22Rv1 (cell line): Measurements from ENCODE around the gene LOXL4.

Experiments used
- ZFX ChIP-seq: fragments of 450-650 bp; IDR thresholded peaks from 2 replicates; pipeline ENCODE4 v1.6.1; 2017; ENCODE audit warnings: antibody characterized with exemption, borderline replicate concordance
- TF ChIP-seq, protein P1 (sequence below): fragments of 450-650 bp; IDR thresholded peaks from 2 replicates; pipeline ENCODE4 v1.5.1; 2017; ENCODE audit warnings: mild to moderate bottlenecking

DNA sequence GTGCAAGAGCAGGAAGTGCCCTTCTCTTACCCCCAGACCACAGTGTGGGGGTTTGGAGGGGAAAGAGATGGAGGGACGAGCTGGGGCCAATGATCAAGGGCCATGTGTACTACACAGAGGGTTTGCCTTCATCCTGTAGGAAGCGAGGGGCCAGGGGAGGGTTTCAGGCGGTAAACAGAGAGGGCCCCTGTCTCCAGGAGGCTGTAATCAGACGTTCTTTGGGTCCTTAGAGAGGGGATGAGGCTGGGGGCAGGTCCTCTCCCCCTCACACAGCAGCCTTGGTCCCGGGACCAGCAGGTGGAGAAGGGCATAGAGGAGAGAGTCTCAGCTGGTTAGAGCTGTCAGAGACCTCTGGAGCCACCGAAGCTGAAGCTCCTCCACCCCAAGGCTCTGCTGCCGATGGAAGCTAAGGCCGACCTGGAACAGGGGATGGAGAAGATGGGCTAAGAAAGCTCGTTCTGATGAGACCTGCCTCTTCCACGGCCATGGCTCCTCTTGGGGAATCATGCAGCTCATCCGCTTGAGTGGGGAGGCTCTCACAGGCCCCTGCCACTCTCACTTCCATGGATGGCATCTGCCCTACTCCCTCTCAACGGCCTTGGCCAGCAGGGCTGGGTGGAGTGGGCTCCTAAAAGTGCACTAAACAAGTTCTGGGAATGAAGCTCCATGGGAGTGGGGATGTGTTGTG is 3.5 kb downstream of the LOXL4 start:
- TF ChIP-seq, protein P1, sequence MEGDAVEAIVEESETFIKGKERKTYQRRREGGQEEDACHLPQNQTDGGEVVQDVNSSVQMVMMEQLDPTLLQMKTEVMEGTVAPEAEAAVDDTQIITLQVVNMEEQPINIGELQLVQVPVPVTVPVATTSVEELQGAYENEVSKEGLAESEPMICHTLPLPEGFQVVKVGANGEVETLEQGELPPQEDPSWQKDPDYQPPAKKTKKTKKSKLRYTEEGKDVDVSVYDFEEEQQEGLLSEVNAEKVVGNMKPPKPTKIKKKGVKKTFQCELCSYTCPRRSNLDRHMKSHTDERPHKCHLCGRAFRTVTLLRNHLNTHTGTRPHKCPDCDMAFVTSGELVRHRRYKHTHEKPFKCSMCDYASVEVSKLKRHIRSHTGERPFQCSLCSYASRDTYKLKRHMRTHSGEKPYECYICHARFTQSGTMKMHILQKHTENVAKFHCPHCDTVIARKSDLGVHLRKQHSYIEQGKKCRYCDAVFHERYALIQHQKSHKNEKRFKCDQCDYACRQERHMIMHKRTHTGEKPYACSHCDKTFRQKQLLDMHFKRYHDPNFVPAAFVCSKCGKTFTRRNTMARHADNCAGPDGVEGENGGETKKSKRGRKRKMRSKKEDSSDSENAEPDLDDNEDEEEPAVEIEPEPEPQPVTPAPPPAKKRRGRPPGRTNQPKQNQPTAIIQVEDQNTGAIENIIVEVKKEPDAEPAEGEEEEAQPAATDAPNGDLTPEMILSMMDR, result no peak
- no peak for TF ChIP-seq ZFX
